Chondrocyte (in vitro differentiated cells): ENCODE results near the gene NOP9. TPM values are rescaled to one million over a fixed set of nuclear protein-coding genes. Genes with fewer than 3 reads are reported as not detected.

Source experiments
- DNase-seq: peaks from one replicate; pipeline ENCODE4 v3.0.0; 2021; ENCODE audit warnings: mixed read lengths, low spot score
- H3K27ac Mint-ChIP-seq: one replicate; pipeline ENCODE4 v1.8.0; 2021; ENCODE audit warnings: mild to moderate bottlenecking, moderate library complexity, mixed read lengths; ENCODE audit not compliant: unreplicated experiment
- H3K27me3 Mint-ChIP-seq: 2 replicates; pipeline ENCODE4 v1.8.0; 2021; ENCODE audit warnings: low read depth, mixed read lengths
- H3K36me3 Mint-ChIP-seq: 2 replicates; pipeline ENCODE4 v1.8.0; 2021; ENCODE audit warnings: low read depth, mixed read lengths
- H3K4me1 Mint-ChIP-seq: 2 replicates; pipeline ENCODE4 v1.8.0; 2021; ENCODE audit warnings: low read depth, mild to moderate bottlenecking, mixed read lengths
- H3K4me3 Mint-ChIP-seq: one replicate; pipeline ENCODE4 v1.8.0; 2021; ENCODE audit warnings: mild to moderate bottlenecking, moderate library complexity, mixed read lengths; ENCODE audit not compliant: unreplicated experiment
- H3K9me3 Mint-ChIP-seq: 2 replicates; pipeline ENCODE4 v1.8.0; 2021; ENCODE audit warnings: low read depth, mixed read lengths
- CTCF ChIP-seq: fragments of 200-600 bp; sonication (generic); IDR thresholded peaks from 2 replicates; pipeline ENCODE4 v1.5.0; 2021; ENCODE audit warnings: antibody characterized with exemption, mild to moderate bottlenecking, moderate library complexity
- total RNA-seq: library from RNA; stranded (reverse); gene quantifications from 3 replicates; pipeline ENCODE4 v1.2.1, GENCODE V29; 2021

The NOP9 gene
- total RNA-seq, 1 donor from 2014 or later = 19.4 TPM

DNA sequence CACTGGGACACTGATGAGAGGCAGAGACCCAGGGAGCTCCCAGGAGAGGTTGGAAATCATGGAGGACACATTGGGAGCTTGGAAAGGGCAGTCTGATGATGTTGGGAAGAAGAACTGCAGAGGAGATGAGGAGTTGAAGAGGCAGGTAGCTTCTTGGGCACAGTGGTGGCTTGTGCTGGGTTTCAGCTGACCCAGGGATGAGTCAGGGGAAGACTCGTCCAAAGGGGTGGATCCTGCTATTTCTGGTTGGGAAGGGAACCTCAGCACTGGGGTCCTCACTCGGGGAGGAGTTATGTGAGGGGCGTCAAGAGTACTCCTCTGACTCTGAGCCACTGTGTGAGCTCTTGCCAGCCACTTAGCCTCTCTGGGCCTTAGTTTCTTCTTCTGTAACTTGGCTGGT is 23.7 kb downstream of the NOP9 start:
- Mint-ChIP-seq H3K9me3 (no peaks in the 10 kb centered on the region), H3K27ac (peak overlapping the region; percentile 45), H3K4me3 (no peak overlapping the region), H3K36me3 (no peaks in the 10 kb centered on the region), H3K27me3 (peaks cover 7% of the 10 kb centered on the region), H3K4me1 (peaks cover 10% of the 10 kb centered on the region)
- DNase-seq = no peak
- no peak for TF ChIP-seq CTCF

- H3K9me3 Mint-ChIP-seq = no peaks in the 10 kb centered on the region
- TF ChIP-seq CTCF = no peak
- DNase-seq = no peak
- no peaks in the 10 kb centered on the region for H3K36me3 Mint-ChIP-seq
- no peak overlapping the region for H3K4me3 Mint-ChIP-seq
- H3K4me1 Mint-ChIP-seq = peaks cover 10% of the 10 kb centered on the region
- peaks cover 6% of the 10 kb centered on the region for H3K27me3 Mint-ChIP-seq
- H3K27ac Mint-ChIP-seq = no peak overlapping the region
Measured at GRCh38 chr14:24324024-24324423, 24.4 kb downstream of the NOP9 start.

DNA sequence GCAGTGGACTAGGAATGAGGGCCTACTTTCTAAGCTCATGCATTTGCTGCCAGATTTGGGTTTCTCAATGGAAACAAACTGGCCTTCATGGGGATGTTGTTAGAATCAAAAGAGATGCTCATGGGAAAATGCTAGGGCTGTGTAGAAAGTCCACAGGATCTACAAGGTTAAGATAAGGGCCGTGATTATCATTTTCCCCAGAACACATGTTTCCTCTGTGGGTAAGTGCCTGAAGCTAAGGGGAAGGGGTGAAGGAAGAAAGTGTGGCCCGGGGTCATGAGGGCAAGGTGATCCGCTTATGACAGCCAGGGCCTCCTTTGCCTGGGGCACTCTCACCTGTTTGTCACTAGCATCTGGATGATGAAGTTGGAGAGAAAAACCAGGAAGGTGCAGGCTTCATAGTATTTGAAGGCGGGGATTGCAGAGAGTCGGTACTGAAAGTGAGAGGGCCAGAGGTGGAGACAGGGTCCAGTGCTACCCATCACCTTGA is 25.4 kb downstream of the NOP9 start:
- Mint-ChIP-seq H3K27ac (no peak overlapping the region), H3K9me3 (no peaks in the 10 kb centered on the region), H3K36me3 (no peaks in the 10 kb centered on the region)

DNA sequence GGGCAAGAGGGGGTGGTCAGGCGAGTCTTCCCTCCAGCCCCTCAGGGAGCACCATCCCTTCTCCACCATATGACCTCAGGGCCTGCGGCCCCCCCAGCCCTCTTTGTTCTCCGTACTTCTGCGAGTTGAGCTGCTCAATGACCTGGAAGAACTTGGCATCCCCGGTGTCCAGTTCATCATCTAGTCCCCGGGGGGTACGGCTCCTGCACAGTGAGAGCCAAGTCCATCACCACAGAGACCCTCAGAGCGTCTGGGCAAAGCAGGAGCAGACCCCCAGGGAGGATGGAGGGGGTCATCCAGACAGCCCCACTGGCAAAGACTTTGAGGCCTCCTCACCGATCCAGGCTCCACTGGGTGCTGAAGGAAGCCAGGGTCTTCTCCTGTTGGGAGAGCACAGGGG is 26.3 kb downstream of the NOP9 start:
- no peak for DNase-seq
- TF ChIP-seq CTCF = no peak
- Mint-ChIP-seq H3K9me3 (no peaks in the 10 kb centered on the region), H3K4me1 (peaks cover 10% of the 10 kb centered on the region), H3K27ac (no peak overlapping the region), H3K27me3 (no peaks in the 10 kb centered on the region), H3K36me3 (no peaks in the 10 kb centered on the region), H3K4me3 (no peak overlapping the region)

More for the DNA sequence above, 25.4 kb downstream of the NOP9 start:
- Mint-ChIP-seq H3K4me1 (peaks cover 10% of the 10 kb centered on the region), H3K4me3 (no peak overlapping the region), H3K27me3 (no peaks in the 10 kb centered on the region)
- no peak for DNase-seq
- TF ChIP-seq CTCF = no peak

DNA sequence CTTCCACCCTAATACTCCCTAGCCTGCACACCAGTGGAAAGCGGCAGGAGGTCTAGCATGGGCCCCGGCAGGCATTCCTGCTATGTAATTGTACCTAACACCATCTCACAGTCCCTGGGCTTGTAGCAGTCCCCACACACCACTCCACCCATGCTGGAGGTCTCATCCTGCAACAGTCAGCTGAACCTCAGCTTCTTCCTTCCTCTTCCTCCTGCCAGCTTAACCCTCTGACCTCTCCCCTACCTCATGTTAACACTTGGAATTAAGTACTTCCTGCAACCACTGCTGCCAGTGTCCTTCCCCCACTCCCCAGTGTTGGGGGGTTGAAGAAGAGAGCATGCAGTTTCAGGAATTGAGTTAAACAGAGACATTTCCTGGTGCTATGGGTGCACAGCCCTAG is 27.7 kb downstream of the NOP9 start:
- no peak for TF ChIP-seq CTCF
- peaks cover 1% of the 10 kb centered on the region for H3K27me3 Mint-ChIP-seq
- no peak overlapping the region for H3K27ac Mint-ChIP-seq
- no peak overlapping the region for H3K4me3 Mint-ChIP-seq
- DNase-seq = no peak
- H3K9me3 Mint-ChIP-seq = no peaks in the 10 kb centered on the region
- peaks cover 5% of the 10 kb centered on the region for H3K4me1 Mint-ChIP-seq
- H3K36me3 Mint-ChIP-seq = no peaks in the 10 kb centered on the region
